AG09319 (cell line): ENCODE results near the gene PPP3CA.

Source experiments
- DNase-seq: peaks from one replicate; pipeline ENCODE4 v3.0.0-alpha.2; 2010; ENCODE audit warnings: low read depth; ENCODE audit errors: extremely low read depth
- CTCF ChIP-seq: IDR thresholded peaks from 2 replicates; pipeline ENCODE4 v1.5.1; 2011; ENCODE audit warnings: low read depth, mild to moderate bottlenecking, inconsistent platforms, low read length, moderate library complexity

Gene PPP3CA

GRCh38 chr4:100989401-100989800 lies 357.9 kb downstream of the PPP3CA start:
- no peak for DNase-seq
- TF ChIP-seq CTCF, result no peak

GRCh38 chr4:100988876-100989275 lies 358.4 kb downstream of the PPP3CA start:
- no peak for TF ChIP-seq CTCF
- DNase-seq, result no peak

GRCh38 chr4:100986360-100986868 lies 360.9 kb downstream of the PPP3CA start:
- no peak for DNase-seq
- no peak for TF ChIP-seq CTCF

GRCh38 chr4:100985576-100985975 lies 361.8 kb downstream of the PPP3CA start:
- DNase-seq, result no peak
- TF ChIP-seq CTCF, result no peak

- no peak for TF ChIP-seq CTCF
- DNase-seq, result no peak
Observed at GRCh38 chr4:100984901-100985300, 362.4 kb downstream of the PPP3CA start.

GRCh38 chr4:100983426-100983825 lies 363.9 kb downstream of the PPP3CA start:
- no peak for DNase-seq
- TF ChIP-seq CTCF, result no peak

- DNase-seq, result no peak
- no peak for TF ChIP-seq CTCF
Observed at GRCh38 chr4:100982345-100982744, 365.0 kb downstream of the PPP3CA start.
